Measurements from ENCODE around the gene MAEA. TPM values are rescaled to one million over a fixed set of nuclear protein-coding genes. Genes with fewer than 3 reads are reported as not detected.

The MAEA gene
- total and polyA plus RNA-seq, 4 donors, result 20.9 to 33.9 (median 29.8) TPM

- Histone ChIP-seq H3K4me1 (ENCODE audit: control insufficient read depth in 4 of 4, insufficient read depth in 4 of 4, low read length in 3 of 4) (peaks cover 7 to 26% (median 16%) of the 10 kb centered on the region in 4 donors), H3K9ac (ENCODE audit: low read depth in 1 of 2, low read length in 2 of 2) (no peak overlapping the region), H3K27me3 (ENCODE audit: control insufficient read depth in 4 of 4, insufficient read depth in 4 of 4, low read length in 3 of 4) (no peaks in the 10 kb centered on the region), H3K36me3 (ENCODE audit: control insufficient read depth in 4 of 4, insufficient read depth in 3 of 4, low read depth in 1 of 4, low read length in 3 of 4) (peaks cover 7 to 16% (median 11%) of the 10 kb centered on the region in 4 donors), H3K27ac (ENCODE audit: low read depth in 1 of 2, low read length in 2 of 2) (no peak overlapping the region), H3K9me3 (ENCODE audit: control insufficient read depth in 4 of 4, low read length in 3 of 4) (no peaks in the 10 kb centered on the region), H3K4me3 (ENCODE audit: low read depth in 1 of 3, low read length in 3 of 3) (no peak overlapping the region)
- TF ChIP-seq JUND (IDR thresholded peaks at IDR 0.05) (no peak), ATF3 (IDR thresholded peaks at IDR 0.05) (no peak), CTCF (IDR thresholded peaks at IDR 0.05; ENCODE audit: low read depth, low read length, missing input control) (no peak), YY1 (IDR thresholded peaks at IDR 0.05) (no peak), SP1 (IDR thresholded peaks at IDR 0.05) (no peak), REST (IDR thresholded peaks at IDR 0.05) (no peak), RAD21 (IDR thresholded peaks at IDR 0.05) (no peak), HNF4G (IDR thresholded peaks at IDR 0.05) (no peak), ZBTB33 (IDR thresholded peaks at IDR 0.05) (no peak), GABPA (IDR thresholded peaks at IDR 0.05 in 1 of 2, conservative IDR thresholded peaks at IDR 0.05 in 1 of 2) (no peak), RXRA (IDR thresholded peaks at IDR 0.05) (no peak), HNF4A (conservative IDR thresholded peaks at IDR 0.05) (no peak), EGR1 (IDR thresholded peaks at IDR 0.05; ENCODE audit: low read depth in 2 of 2) (no peak), NR2F2 (IDR thresholded peaks at IDR 0.05) (no peak)
- 91% methylated on average over 12 of the region's 12 CpGs for WGBS
- no peak for DNase-seq (ENCODE audit: low spot score)
These were observed 55.0 kb downstream of the MAEA start for GRCh38 chr4:1344696-1345095.

Data from liver (tissue), 9 donors.